ENCODE results near the gene MAPT.

- TF ChIP-seq NFIC (IDR thresholded peaks at IDR 0.05) (no peak), FOXM1 (IDR thresholded peaks at IDR 0.05; ENCODE audit: borderline replicate concordance, low read depth) (no peak), REST (IDR thresholded peaks at IDR 0.05; ENCODE audit: low read depth) (no peak)
These were observed 44.8 kb upstream of the MAPT start for GRCh38 chr17:45849536-45849990.

Measured in Ishikawa (cell line).